SK-N-SH (cell line): ENCODE data around the gene GP1BA. TPM values are rescaled to one million over a fixed set of nuclear protein-coding genes. Genes with fewer than 3 reads are reported as not detected.

ENCODE experiments used
- CTCF ChIA-PET: fragments of 300-600, 350-600 bp; formaldehyde crosslinking; extraction: SDS; loops from one replicate; lab custom pipeline; 2021; lab: Yijun Ruan, JAX
- POLR2A ChIA-PET: fragments of 350-600 bp; sonication (Branson Sonifier 250); formaldehyde crosslinking; extraction: SDS; loops from one replicate; lab custom pipeline; 2020; ENCODE audit warnings: antibody characterized with exemption, inconsistent platforms; lab: Yijun Ruan, JAX
- DNase-seq: peaks from one replicate; pipeline ENCODE4 v3.0.0; 2012
- H2AFZ ChIP-seq: fragments of 200-600 bp; sonication (generic); 2 replicates; pipeline ENCODE4 v1.8.1; 2016; ENCODE audit warnings: antibody characterized with exemption, mild to moderate bottlenecking, low read depth
- H3F3A ChIP-seq: fragments of 200-600 bp; sonication (generic); replicated peaks from 2 replicates; pipeline ENCODE3; 2016; ENCODE audit warnings: antibody characterized with exemption, mild to moderate bottlenecking; ENCODE audit not compliant: insufficient read depth
- H3K27ac ChIP-seq, 2 experiments: fragments of 200-500 bp in 1 of 2; fragments of 200-600 bp in 1 of 2; sonication (Bioruptor generic) in 1 of 2; sonication (generic), shearing (Covaris generic) in 1 of 2; 2 replicates each; pipeline versions ENCODE4 v1.5.1 to v1.6.1; 2014 to 2016; ENCODE audit warnings: low read depth in 2 of 2, inconsistent platforms in 1 of 2, low read length in 1 of 2, mild to moderate bottlenecking in 1 of 2, mixed read lengths in 1 of 2
- H3K27me3 ChIP-seq: fragments of 200-600 bp; sonication (generic), shearing (Covaris generic); 2 replicates; pipeline ENCODE4 v1.6.1; 2016; ENCODE audit warnings: mixed run types; ENCODE audit not compliant: insufficient read depth
- H3K36me3 ChIP-seq, 2 experiments: fragments of 200-500 bp in 1 of 2; fragments of 200-600 bp in 1 of 2; sonication (Bioruptor generic) in 1 of 2; sonication (generic) in 1 of 2; replicated peaks in 1 of 2; 2 replicates each; pipeline versions ENCODE3 to v1.5.1; 2014 to 2016; ENCODE audit warnings: low read length in 1 of 2, mild to moderate bottlenecking in 1 of 2; ENCODE audit not compliant: insufficient read depth in 2 of 2, control insufficient read depth in 1 of 2
- H3K4me1 ChIP-seq, 2 experiments: fragments of 200-500 bp in 1 of 2; fragments of 200-600 bp in 1 of 2; sonication (Bioruptor generic) in 1 of 2; sonication (generic), shearing (Covaris generic) in 1 of 2; 2 replicates each; pipeline versions ENCODE4 v1.5.1 to v1.6.1; 2014 to 2016; ENCODE audit warnings: low read depth in 1 of 2, low read length in 1 of 2, mixed run types in 1 of 2; ENCODE audit not compliant: insufficient read depth in 2 of 2, control insufficient read depth in 1 of 2
- H3K4me2 ChIP-seq: fragments of 200-600 bp; sonication (generic), shearing (Covaris generic); 2 replicates; pipeline ENCODE4 v1.6.1; 2017; ENCODE audit warnings: mixed run types
- H3K4me3 ChIP-seq, 2 experiments: fragments of 200-500 bp in 1 of 2; fragments of 200-600 bp in 1 of 2; sonication (Bioruptor generic) in 1 of 2; sonication (generic), shearing (Covaris generic) in 1 of 2; 2 replicates each; pipeline versions ENCODE4 v1.5.1 to v1.8.1; 2014 to 2016; ENCODE audit warnings: low read depth in 2 of 2, inconsistent platforms in 1 of 2, low read length in 1 of 2, mild to moderate bottlenecking in 1 of 2, mixed read lengths in 1 of 2, moderate library complexity in 1 of 2
- H3K79me2 ChIP-seq: fragments of 200-600 bp; sonication (generic); 2 replicates; pipeline ENCODE4 v1.8.1; 2017; ENCODE audit warnings: mild to moderate bottlenecking; ENCODE audit not compliant: insufficient read depth
- H3K9ac ChIP-seq: fragments of 200-600 bp; sonication (generic); 2 replicates; pipeline ENCODE4 v1.6.1; 2017; ENCODE audit warnings: mixed run types
- H3K9me2 ChIP-seq: fragments of 200-600 bp; sonication (generic); 2 replicates; pipeline ENCODE4 v1.6.1; 2017; ENCODE audit warnings: mixed run types
- H3K9me3 ChIP-seq: fragments of 200-600 bp; sonication (generic); 2 replicates; pipeline ENCODE4 v1.6.1; 2017; ENCODE audit warnings: mixed run types, mild to moderate bottlenecking, moderate library complexity
- H4K20me1 ChIP-seq: fragments of 200-600 bp; sonication (generic); 2 replicates; pipeline ENCODE4 v1.6.1; 2017; ENCODE audit warnings: mild to moderate bottlenecking, mixed run types; ENCODE audit not compliant: insufficient read depth
- CTCF ChIP-seq: fragments of 200-600 bp; sonication (generic); IDR thresholded peaks from 2 replicates; pipeline ENCODE4 v1.6.1; 2017; ENCODE audit warnings: antibody characterized with exemption, mild to moderate bottlenecking, moderate library complexity
- FOSL2 ChIP-seq: IDR thresholded peaks from 2 replicates; pipeline ENCODE4 v1.4.0; 2012; ENCODE audit warnings: low read depth, mild to moderate bottlenecking, moderate library complexity, borderline replicate concordance
- GATA2 ChIP-seq: sonication (generic); formaldehyde crosslinking; IDR thresholded peaks from 2 replicates; pipeline ENCODE4 v1.5.0; 2020; ENCODE audit warnings: mild to moderate bottlenecking, missing genetic modification reagents
- MXI1 ChIP-seq: IDR thresholded peaks from 2 replicates; pipeline ENCODE4 v1.6.1; 2012; ENCODE audit warnings: mild to moderate bottlenecking, low read depth, low read length, improper control_type of control experiment
- NRF1 ChIP-seq: IDR thresholded peaks from 2 replicates; pipeline ENCODE4 v1.6.1; 2012; ENCODE audit warnings: low read depth, mild to moderate bottlenecking, low read length
- POLR2AphosphoS5 ChIP-seq: IDR thresholded peaks from 2 replicates; pipeline ENCODE4 v1.6.1; 2012; ENCODE audit warnings: low read depth, low read length
- RCOR1 ChIP-seq: fragments of 150-350 bp; IDR thresholded peaks from 2 replicates; pipeline ENCODE4 v1.6.1; 2017; ENCODE audit warnings: antibody characterized with exemption, low read length
- SMC3 ChIP-seq: IDR thresholded peaks from 2 replicates; pipeline ENCODE4 v1.6.1; 2012; ENCODE audit warnings: low read depth, low read length, improper control_type of control experiment
- TAF1 ChIP-seq: IDR thresholded peaks from 2 replicates; pipeline ENCODE4 v1.6.1; 2012; ENCODE audit warnings: low read depth, mild to moderate bottlenecking, low read length, moderate library complexity, borderline replicate concordance
- TCF12 ChIP-seq: IDR thresholded peaks from 2 replicates; pipeline ENCODE4 v1.4.0; 2012
- TEAD4 ChIP-seq: IDR thresholded peaks from 2 replicates; pipeline ENCODE4 v1.4.0; 2012; ENCODE audit warnings: mild to moderate bottlenecking, borderline replicate concordance; ENCODE audit not compliant: insufficient read depth
- YY1 ChIP-seq: IDR thresholded peaks from 2 replicates; pipeline ENCODE4 v1.4.0; 2012; ENCODE audit warnings: low read depth, mild to moderate bottlenecking
- whole genome bisulfite sequencing: methylation state at CpG from one replicate; pipeline ENCODE4 v1.1.6; 2017; ENCODE audit warnings: low lambda C conversion rate; 5-methylcytosine and 5-hydroxymethylcytosine counted together
- polyA plus RNA-seq, 3 experiments: library from polyadenylated mRNA; depleted of rRNA; stranded (reverse); fragments of >200 nt; gene quantifications; 2 replicates each; pipeline ENCODE4 v1.2.3, GENCODE V29; 2012
- TF ChIP-seq, protein P1 (sequence below): fragments of 150-350 bp; IDR thresholded peaks from 2 replicates; pipeline ENCODE4 v1.6.1; 2016; ENCODE audit warnings: mild to moderate bottlenecking, low read depth, low read length
- TF ChIP-seq, protein P2 (sequence below): IDR thresholded peaks from 2 replicates; pipeline ENCODE4 v1.4.0; 2012; ENCODE audit warnings: low read depth
- TF ChIP-seq, protein P3 (sequence below): IDR thresholded peaks from 2 replicates; pipeline ENCODE4 v1.4.0; 2012; ENCODE audit warnings: low read depth, borderline replicate concordance

Gene GP1BA
- polyA plus RNA-seq, 1 of the 3 experiments (the other 2 are of a cell fraction): not detected

DNA sequence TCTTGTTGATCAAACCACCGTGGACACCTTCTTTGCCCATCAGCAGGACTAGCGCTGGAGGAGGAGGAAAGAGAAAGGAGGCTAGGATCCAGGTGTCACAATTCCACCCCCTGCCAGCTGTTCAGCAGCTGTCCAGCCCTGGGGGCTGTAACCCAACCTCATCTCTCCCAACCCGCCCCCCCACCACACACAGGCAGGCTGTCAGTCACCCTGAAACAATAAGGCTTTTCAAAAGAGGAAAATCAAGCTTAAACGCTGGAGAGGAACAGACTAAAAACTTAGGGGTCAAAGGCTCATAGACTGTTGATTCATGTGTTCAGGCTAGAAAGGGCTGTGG lies 13.8 kb downstream of the GP1BA start:
- Histone ChIP-seq H3F3A (peaks cover 75% of the 10 kb centered on the region), H3K36me3 (peaks cover 37 to 40% of the 10 kb centered on the region in 2 experiments), H3K4me2 (peak overlapping the region; percentile 98), H4K20me1 (peaks cover 45% of the 10 kb centered on the region), H3K27me3 (no peaks in the 10 kb centered on the region), H3K79me2 (peaks cover 82% of the 10 kb centered on the region), H3K9ac (peak overlapping the region; percentile 99), H3K4me1 (peaks cover 23 to 37% of the 10 kb centered on the region in 2 experiments), H3K9me2 (no peaks in the 10 kb centered on the region), H3K9me3 (no peaks in the 10 kb centered on the region), H3K4me3 (peak overlapping the region; percentile 79 to 99), H3K27ac (peak overlapping the region; percentile 63 to 97), H2AFZ (no peak overlapping the region)
- CTCF ChIA-PET: interaction anchor here (0.5 to 1.5 kb wide), 3 partner anchors 12 to 29 kb away, joined by 3 to 4 read pairs (median 3); partner anchors contain the start of gene SPAG7
- DNase-seq: no peak
- TF ChIP-seq, protein P1, sequence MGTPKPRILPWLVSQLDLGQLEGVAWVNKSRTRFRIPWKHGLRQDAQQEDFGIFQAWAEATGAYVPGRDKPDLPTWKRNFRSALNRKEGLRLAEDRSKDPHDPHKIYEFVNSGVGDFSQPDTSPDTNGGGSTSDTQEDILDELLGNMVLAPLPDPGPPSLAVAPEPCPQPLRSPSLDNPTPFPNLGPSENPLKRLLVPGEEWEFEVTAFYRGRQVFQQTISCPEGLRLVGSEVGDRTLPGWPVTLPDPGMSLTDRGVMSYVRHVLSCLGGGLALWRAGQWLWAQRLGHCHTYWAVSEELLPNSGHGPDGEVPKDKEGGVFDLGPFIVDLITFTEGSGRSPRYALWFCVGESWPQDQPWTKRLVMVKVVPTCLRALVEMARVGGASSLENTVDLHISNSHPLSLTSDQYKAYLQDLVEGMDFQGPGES: no peak
- no peak; the same call in 1 of the 2 replicates for TF ChIP-seq POLR2AphosphoS5
- no peak for TF ChIP-seq RCOR1
- TF ChIP-seq, protein P2, sequence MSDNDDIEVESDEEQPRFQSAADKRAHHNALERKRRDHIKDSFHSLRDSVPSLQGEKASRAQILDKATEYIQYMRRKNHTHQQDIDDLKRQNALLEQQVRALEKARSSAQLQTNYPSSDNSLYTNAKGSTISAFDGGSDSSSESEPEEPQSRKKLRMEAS: no peak
- TF ChIP-seq MXI1: no peak
- TF ChIP-seq, protein P3, sequence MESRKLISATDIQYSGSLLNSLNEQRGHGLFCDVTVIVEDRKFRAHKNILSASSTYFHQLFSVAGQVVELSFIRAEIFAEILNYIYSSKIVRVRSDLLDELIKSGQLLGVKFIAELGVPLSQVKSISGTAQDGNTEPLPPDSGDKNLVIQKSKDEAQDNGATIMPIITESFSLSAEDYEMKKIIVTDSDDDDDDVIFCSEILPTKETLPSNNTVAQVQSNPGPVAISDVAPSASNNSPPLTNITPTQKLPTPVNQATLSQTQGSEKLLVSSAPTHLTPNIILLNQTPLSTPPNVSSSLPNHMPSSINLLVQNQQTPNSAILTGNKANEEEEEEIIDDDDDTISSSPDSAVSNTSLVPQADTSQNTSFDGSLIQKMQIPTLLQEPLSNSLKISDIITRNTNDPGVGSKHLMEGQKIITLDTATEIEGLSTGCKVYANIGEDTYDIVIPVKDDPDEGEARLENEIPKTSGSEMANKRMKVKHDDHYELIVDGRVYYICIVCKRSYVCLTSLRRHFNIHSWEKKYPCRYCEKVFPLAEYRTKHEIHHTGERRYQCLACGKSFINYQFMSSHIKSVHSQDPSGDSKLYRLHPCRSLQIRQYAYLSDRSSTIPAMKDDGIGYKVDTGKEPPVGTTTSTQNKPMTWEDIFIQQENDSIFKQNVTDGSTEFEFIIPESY: no peak
- TF ChIP-seq FOSL2: no peak
- TF ChIP-seq TAF1: no peak
- TF ChIP-seq TCF12: no peak
- TF ChIP-seq GATA2 (CRISPR knock-in tag): no peak
- no peak for TF ChIP-seq TEAD4
- no peak for TF ChIP-seq NRF1
- TF ChIP-seq CTCF: no peak
- no peak for TF ChIP-seq SMC3
- no peak for TF ChIP-seq YY1
- WGBS: 8% methylated on average over 3 of the region's 4 CpGs
- POLR2A ChIA-PET: interaction anchor here (0.6 to 4.3 kb wide), 3 partner anchors 17 to 24 kb away, joined by 3 to 32 read pairs (median 3); partner anchors contain the start of gene SPAG7
